GM19395 (cell line): ENCODE data around the gene TXNRD3.
A peak's percentile ranks its signal among the peaks of the same experiment; 100 is the strongest.

Experiments used
- ATAC-seq: cut with Tn5 transposase; IDR thresholded peaks from one replicate; pipeline ENCODE4 v1.9.1; 2021; ENCODE audit warnings: mild to moderate bottlenecking, moderate library complexity; ENCODE audit not compliant: unreplicated experiment

The TXNRD3 gene

GRCh38 chr3:126654571-126655383 is at the start of gene TXNRD3:
Gene TXNRD3 (minus strand): TSS chr3:126655124.
- no peak for ATAC-seq

GRCh38 chr3:126703512-126704493 is 48.9 kb upstream of the TXNRD3 start, which contains the start of gene CHCHD6:
Gene CHCHD6 (plus strand): TSS chr3:126704240. CDS start chr3:126704313, 73 bp downstream.
- peak; percentile 98 for ATAC-seq

GRCh38 chr3:126699011-126699410 is 44.1 kb upstream of the TXNRD3 start:
- no peak for ATAC-seq

GRCh38 chr3:126696701-126697267 is 41.9 kb upstream of the TXNRD3 start:
- ATAC-seq: no peak

- ATAC-seq: no peak
Measured at GRCh38 chr3:126693921-126694320, 39.0 kb upstream of the TXNRD3 start.

- no peak for ATAC-seq
Measured at GRCh38 chr3:126692858-126693257, 37.9 kb upstream of the TXNRD3 start.

- ATAC-seq: no peak
Measured at GRCh38 chr3:126691765-126692164, 36.8 kb upstream of the TXNRD3 start.

GRCh38 chr3:126685493-126685892 is 30.6 kb upstream of the TXNRD3 start:
- no peak for ATAC-seq

GRCh38 chr3:126685021-126685420 is 30.1 kb upstream of the TXNRD3 start:
- ATAC-seq: no peak

GRCh38 chr3:126684218-126684751 is 29.4 kb upstream of the TXNRD3 start:
- ATAC-seq: no peak

- no peak for ATAC-seq
Measured at GRCh38 chr3:126683069-126683468, 28.1 kb upstream of the TXNRD3 start.

GRCh38 chr3:126682009-126682408 is 27.1 kb upstream of the TXNRD3 start:
- no peak for ATAC-seq

- no peak for ATAC-seq
Measured at GRCh38 chr3:126680667-126681055, 25.7 kb upstream of the TXNRD3 start.

- ATAC-seq: no peak
Measured at GRCh38 chr3:126679831-126680666, 25.1 kb upstream of the TXNRD3 start.

GRCh38 chr3:126679318-126679751 is 24.4 kb upstream of the TXNRD3 start:
- ATAC-seq: no peak

GRCh38 chr3:126678693-126679317 is 23.9 kb upstream of the TXNRD3 start:
- ATAC-seq: no peak

GRCh38 chr3:126677862-126678503 is 23.1 kb upstream of the TXNRD3 start:
- no peak for ATAC-seq

GRCh38 chr3:126676919-126677705 is 22.2 kb upstream of the TXNRD3 start:
- ATAC-seq: no peak
